Fibroblast of lung (primary cell): ENCODE data around the gene NUP93. TPM values are rescaled to one million over a fixed set of nuclear protein-coding genes. Genes with fewer than 3 reads are reported as not detected.

Experiments used
- DNase-seq, 2 donors: peaks; one replicate each; pipeline versions ENCODE4 v3.0.0 to v3.0.0-alpha.2; 2010; ENCODE audit warnings: low read depth in 2 of 2
- H2AFZ ChIP-seq: 2 replicates; pipeline ENCODE4 v1.5.1; 2012; ENCODE audit warnings: low read length, control low read depth, inconsistent platforms
- H3K27ac ChIP-seq: 2 replicates; pipeline ENCODE4 v1.5.1; 2011; ENCODE audit warnings: low read length, control low read depth; ENCODE audit not compliant: insufficient read depth
- H3K27me3 ChIP-seq: 2 replicates; pipeline ENCODE4 v1.5.1; 2011; ENCODE audit warnings: mild to moderate bottlenecking, low read length; ENCODE audit not compliant: control insufficient read depth, insufficient read depth
- H3K36me3 ChIP-seq: 2 replicates; pipeline ENCODE4 v1.5.1; 2011; ENCODE audit warnings: low read length; ENCODE audit not compliant: control insufficient read depth, insufficient read depth
- H3K4me1 ChIP-seq: 2 replicates; pipeline ENCODE4 v1.5.1; 2011; ENCODE audit warnings: low read length; ENCODE audit not compliant: control insufficient read depth, insufficient read depth; ENCODE audit errors: extremely low read depth
- H3K4me2 ChIP-seq: 2 replicates; pipeline ENCODE4 v1.5.1; 2011; ENCODE audit warnings: low read length, control low read depth; ENCODE audit not compliant: insufficient read depth; ENCODE audit errors: extremely low read depth
- H3K4me3 ChIP-seq, 4 experiments: fragments of 200-600 bp in 1 of 4; sonication (generic) in 1 of 4; replicated peaks in 1 of 4; 2 replicates each; pipeline ENCODE4 v1.5.1; 2011 to 2016; ENCODE audit warnings: low read length in 4 of 4, low read depth in 3 of 4, mild to moderate bottlenecking in 3 of 4, control low read depth in 2 of 4, inconsistent platforms in 1 of 4, mixed read lengths in 1 of 4; ENCODE audit not compliant: insufficient read depth in 1 of 4; ENCODE audit errors: control extremely low read depth in 1 of 4
- H3K79me2 ChIP-seq: 2 replicates; pipeline ENCODE4 v1.5.1; 2012; ENCODE audit warnings: mild to moderate bottlenecking, low read length, inconsistent platforms; ENCODE audit not compliant: control insufficient read depth, insufficient read depth
- H3K9ac ChIP-seq: 2 replicates; pipeline ENCODE4 v1.5.1; 2011; ENCODE audit warnings: mild to moderate bottlenecking, low read length, control low read depth; ENCODE audit not compliant: insufficient read depth
- H3K9me3 ChIP-seq: 2 replicates; pipeline ENCODE4 v1.5.1; 2012; ENCODE audit warnings: low read depth, low read length; ENCODE audit not compliant: control insufficient read depth, insufficient read depth
- H4K20me1 ChIP-seq: 2 replicates; pipeline ENCODE4 v1.5.1; 2011; ENCODE audit warnings: low read length; ENCODE audit not compliant: control insufficient read depth, insufficient read depth; ENCODE audit errors: extremely low read depth
- EZH2 ChIP-seq: IDR thresholded peaks from 2 replicates; pipeline ENCODE4 v1.5.1; 2012; ENCODE audit warnings: low read length, control low read depth, mild to moderate bottlenecking; ENCODE audit errors: missing control alignments
- polyA plus RNA-seq, 2 donors: library from polyadenylated mRNA; depleted of rRNA in 1 of 2; stranded (reverse) in 1 of 2; unstranded in 1 of 2; fragments of >200 nt; gene quantifications; 2 replicates each; pipeline ENCODE4 v1.2.1, GENCODE V29; 2011 to 2012; ENCODE audit warnings: missing spikeins in 1 of 2
- total RNA-seq: library from RNA; depleted of rRNA; stranded (reverse); fragments of >200 nt; gene quantifications from 2 replicates; pipeline ENCODE4 v1.2.1, GENCODE V29; 2014
- TF ChIP-seq, protein P1 (sequence below), 2 donors: IDR thresholded peaks in 1 of 2; conservative IDR thresholded peaks in 1 of 2; 1 replicate in 1 of 2; 2 replicates in 1 of 2; pipeline ENCODE4 v1.5.1; 2011 to 2012; ENCODE audit warnings: low read length in 2 of 2, control low read depth in 1 of 2, inconsistent platforms in 1 of 2, low read depth in 1 of 2, mild to moderate bottlenecking in 1 of 2

Gene NUP93
- total and polyA plus RNA-seq, 2 donors (not counting 1 experiment from before 2014, with no cell fraction given): 37.6 to 42.9 TPM

DNA sequence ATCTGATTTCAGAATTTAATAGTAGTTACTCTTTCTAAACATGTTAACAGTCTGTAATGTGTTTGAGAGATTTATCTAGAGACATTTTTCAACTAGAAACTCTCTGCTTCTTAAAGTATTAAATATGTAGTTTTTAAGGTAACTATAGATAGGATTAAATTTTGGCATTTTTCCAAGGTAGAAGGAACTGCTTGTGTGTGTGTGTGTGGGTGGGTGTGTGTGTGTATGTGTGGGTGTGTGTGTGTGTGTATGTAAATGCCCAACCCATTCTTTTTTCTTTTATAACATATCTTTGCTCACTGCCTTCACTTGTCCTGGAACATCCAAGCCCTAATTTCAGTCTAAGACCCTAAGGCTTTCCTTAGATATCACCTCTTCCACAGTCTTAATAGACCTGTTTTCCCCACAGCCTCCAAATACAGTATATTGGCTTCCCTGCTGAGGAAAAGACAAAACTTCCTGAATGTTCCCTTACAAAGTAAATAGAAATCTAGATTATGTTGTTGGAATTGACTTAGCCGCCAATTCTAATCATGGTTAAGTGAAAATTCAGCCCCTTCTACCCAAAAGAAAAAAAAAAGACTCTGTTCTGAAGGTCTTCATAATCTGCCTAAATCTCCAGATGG, 33.5 kb downstream of the NUP93 start:
- no peak overlapping the region for H3K9ac ChIP-seq
- H3K27ac ChIP-seq: no peak overlapping the region
- no peaks in the 10 kb centered on the region for H3K4me1 ChIP-seq
- no peaks in the 10 kb centered on the region for H4K20me1 ChIP-seq
- no peaks in the 10 kb centered on the region for H3K36me3 ChIP-seq
- no peaks in the 10 kb centered on the region for H3K9me3 ChIP-seq
- no peak overlapping the region for H3K4me2 ChIP-seq
- TF ChIP-seq EZH2: no peak
- TF ChIP-seq, protein P1, sequence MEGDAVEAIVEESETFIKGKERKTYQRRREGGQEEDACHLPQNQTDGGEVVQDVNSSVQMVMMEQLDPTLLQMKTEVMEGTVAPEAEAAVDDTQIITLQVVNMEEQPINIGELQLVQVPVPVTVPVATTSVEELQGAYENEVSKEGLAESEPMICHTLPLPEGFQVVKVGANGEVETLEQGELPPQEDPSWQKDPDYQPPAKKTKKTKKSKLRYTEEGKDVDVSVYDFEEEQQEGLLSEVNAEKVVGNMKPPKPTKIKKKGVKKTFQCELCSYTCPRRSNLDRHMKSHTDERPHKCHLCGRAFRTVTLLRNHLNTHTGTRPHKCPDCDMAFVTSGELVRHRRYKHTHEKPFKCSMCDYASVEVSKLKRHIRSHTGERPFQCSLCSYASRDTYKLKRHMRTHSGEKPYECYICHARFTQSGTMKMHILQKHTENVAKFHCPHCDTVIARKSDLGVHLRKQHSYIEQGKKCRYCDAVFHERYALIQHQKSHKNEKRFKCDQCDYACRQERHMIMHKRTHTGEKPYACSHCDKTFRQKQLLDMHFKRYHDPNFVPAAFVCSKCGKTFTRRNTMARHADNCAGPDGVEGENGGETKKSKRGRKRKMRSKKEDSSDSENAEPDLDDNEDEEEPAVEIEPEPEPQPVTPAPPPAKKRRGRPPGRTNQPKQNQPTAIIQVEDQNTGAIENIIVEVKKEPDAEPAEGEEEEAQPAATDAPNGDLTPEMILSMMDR (conservative IDR thresholded peaks at IDR 0.05 in 1 of 2, IDR thresholded peaks at IDR 0.05 in 1 of 2; ENCODE audit: low read depth in 1 of 2, low read length in 2 of 2): no peak
- no peak overlapping the region for H3K4me3 ChIP-seq
- no peak for DNase-seq
- no peaks in the 10 kb centered on the region for H3K27me3 ChIP-seq
- H3K79me2 ChIP-seq: no peaks in the 10 kb centered on the region
- H2AFZ ChIP-seq: no peak overlapping the region

DNA sequence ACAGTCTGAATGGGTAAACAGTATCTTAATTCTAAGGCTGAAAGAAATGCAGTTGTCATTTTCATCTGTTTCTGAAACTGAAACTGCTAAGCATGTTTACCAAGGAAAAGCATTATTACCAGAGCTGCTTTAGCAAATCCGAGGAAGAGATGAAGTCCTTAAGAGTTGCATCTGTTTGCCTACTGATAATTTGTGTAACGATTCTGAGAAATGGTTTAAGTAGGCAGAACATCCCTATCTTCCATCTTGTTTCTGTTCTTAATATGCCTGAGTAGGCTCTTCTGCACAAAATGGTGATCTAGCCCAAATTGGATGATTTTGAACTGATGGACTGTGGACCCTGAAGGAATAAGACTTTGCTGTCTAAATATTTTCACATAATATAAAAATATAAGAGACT, 34.9 kb downstream of the NUP93 start:
- no peak for DNase-seq
- H3K27me3 ChIP-seq: no peaks in the 10 kb centered on the region
- no peak overlapping the region for H3K4me3 ChIP-seq
- TF ChIP-seq, protein P1 (conservative IDR thresholded peaks at IDR 0.05 in 1 of 2, IDR thresholded peaks at IDR 0.05 in 1 of 2; ENCODE audit: low read depth in 1 of 2, low read length in 2 of 2): no peak
- no peak for TF ChIP-seq EZH2
- H3K4me1 ChIP-seq: no peaks in the 10 kb centered on the region
- H3K36me3 ChIP-seq: no peaks in the 10 kb centered on the region
- H3K27ac ChIP-seq: no peak overlapping the region
- no peak overlapping the region for H2AFZ ChIP-seq
- no peak overlapping the region for H3K4me2 ChIP-seq
- H3K79me2 ChIP-seq: no peaks in the 10 kb centered on the region
- no peak overlapping the region for H3K9ac ChIP-seq
- no peaks in the 10 kb centered on the region for H3K9me3 ChIP-seq
- no peaks in the 10 kb centered on the region for H4K20me1 ChIP-seq

DNA sequence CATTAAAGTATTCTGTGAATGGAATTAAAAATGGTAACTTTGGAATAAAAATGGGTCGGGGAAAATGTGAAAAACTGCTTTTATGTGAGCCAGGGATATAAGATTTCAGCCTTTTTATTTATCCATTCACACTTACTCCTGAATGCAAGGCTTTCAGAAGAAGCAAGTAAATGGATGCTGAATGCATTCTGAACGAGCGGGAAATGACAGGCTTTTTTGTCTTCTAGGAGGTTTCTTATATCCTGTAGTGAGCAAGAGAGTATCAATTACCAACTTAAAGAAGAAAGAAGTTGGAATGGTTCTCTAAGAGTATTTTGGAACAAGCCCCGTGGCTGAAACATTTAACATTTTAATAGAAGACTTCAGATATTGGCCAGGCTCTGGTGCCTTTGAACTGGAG, 36.0 kb downstream of the NUP93 start:
- no peaks in the 10 kb centered on the region for H3K36me3 ChIP-seq
- H3K79me2 ChIP-seq: no peaks in the 10 kb centered on the region
- no peak for DNase-seq
- H3K4me3 ChIP-seq: no peak overlapping the region
- no peaks in the 10 kb centered on the region for H3K4me1 ChIP-seq
- H3K27ac ChIP-seq: no peak overlapping the region
- no peaks in the 10 kb centered on the region for H4K20me1 ChIP-seq
- TF ChIP-seq, protein P1 (conservative IDR thresholded peaks at IDR 0.05 in 1 of 2, IDR thresholded peaks at IDR 0.05 in 1 of 2; ENCODE audit: low read depth in 1 of 2, low read length in 2 of 2): no peak
- no peak for TF ChIP-seq EZH2
- no peak overlapping the region for H3K4me2 ChIP-seq
- no peaks in the 10 kb centered on the region for H3K27me3 ChIP-seq
- H3K9ac ChIP-seq: no peak overlapping the region
- H3K9me3 ChIP-seq: no peaks in the 10 kb centered on the region
- no peak overlapping the region for H2AFZ ChIP-seq
